Thyroid gland (tissue), 4 donors: ENCODE data around the gene CPN2.

Source experiments
- CTCF ChIP-seq, 6 experiments: fragments of 200-600 bp in 3 of 6; fragments of 450-650 bp in 3 of 6; sonication (generic) in 3 of 6; IDR thresholded peaks; one replicate each; pipeline ENCODE4 v1.5.1; 2016 to 2019; ENCODE audit warnings: antibody characterized with exemption in 6 of 6, mild to moderate bottlenecking in 2 of 6, inconsistent platforms in 1 of 6, moderate library complexity in 1 of 6
- POLR2A ChIP-seq, 2 donors: fragments of 450-650 bp; IDR thresholded peaks; one replicate each; pipeline ENCODE4 v1.6.1; 2017; ENCODE audit warnings: antibody characterized with exemption in 2 of 2, mild to moderate bottlenecking in 2 of 2, moderate library complexity in 1 of 2

GRCh38 chr3:194379651-194380050, 28.5 kb upstream of the CPN2 start:
- TF ChIP-seq CTCF (IDR thresholded peaks at IDR 0.05) (no peak), POLR2A (IDR thresholded peaks at IDR 0.05) (no peak)
